ENCODE data around the gene SNAI3.
"Not testable (repeated sequence)": the region's sequence is repeated elsewhere in the genome, so short reads cannot be mapped to it uniquely, and the experiment has no call there.

Gene SNAI3

DNA sequence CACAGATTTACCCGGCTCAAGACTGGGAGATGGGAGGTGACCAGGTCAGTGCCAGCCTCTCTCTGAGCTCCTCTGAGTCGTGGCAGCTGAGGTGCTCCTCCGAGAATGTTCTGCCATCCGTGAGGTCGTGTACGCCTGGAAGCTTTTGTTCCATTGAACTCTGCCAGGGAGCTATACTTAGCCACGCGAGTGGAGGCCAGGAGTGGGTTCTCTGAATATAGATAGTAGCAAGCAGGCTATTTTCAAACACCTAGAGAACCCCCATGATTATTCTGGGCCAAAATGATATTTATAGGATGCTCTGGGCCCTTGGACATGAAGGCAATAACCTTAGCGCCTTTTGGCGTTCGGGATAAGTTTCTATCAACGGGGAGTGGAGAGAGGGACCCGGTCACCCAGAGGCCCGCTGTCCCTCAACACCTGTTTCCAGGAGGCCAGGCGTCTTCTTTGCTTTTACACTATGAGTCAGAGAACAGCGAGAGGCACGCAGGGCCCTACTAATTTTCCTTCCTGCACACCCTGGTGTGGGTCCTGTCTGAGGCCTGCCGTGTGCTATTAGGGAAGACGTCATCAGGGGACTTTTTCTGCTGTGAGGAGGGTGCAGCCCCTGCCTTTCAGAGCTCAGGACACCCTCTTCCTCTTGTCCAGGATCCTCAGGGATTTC, 12.5 kb downstream of the SNAI3 start:
- Histone ChIP-seq H3K4me1 (ENCODE audit: insufficient read depth, poor library complexity, severe bottlenecking) (no peaks in the 10 kb centered on the region), H3K36me3 (ENCODE audit: low read depth) (no peaks in the 10 kb centered on the region), H3K27ac (ENCODE audit: poor library complexity, severe bottlenecking) (no peak overlapping the region), H3K9me3 (ENCODE audit: severe bottlenecking) (no peaks in the 10 kb centered on the region), H3K4me3 (ENCODE audit: severe bottlenecking) (no peak overlapping the region), H3K27me3 (ENCODE audit: insufficient read depth, poor library complexity, severe bottlenecking) (peaks cover 11% of the 10 kb centered on the region)
- TF ChIP-seq, protein P1, sequence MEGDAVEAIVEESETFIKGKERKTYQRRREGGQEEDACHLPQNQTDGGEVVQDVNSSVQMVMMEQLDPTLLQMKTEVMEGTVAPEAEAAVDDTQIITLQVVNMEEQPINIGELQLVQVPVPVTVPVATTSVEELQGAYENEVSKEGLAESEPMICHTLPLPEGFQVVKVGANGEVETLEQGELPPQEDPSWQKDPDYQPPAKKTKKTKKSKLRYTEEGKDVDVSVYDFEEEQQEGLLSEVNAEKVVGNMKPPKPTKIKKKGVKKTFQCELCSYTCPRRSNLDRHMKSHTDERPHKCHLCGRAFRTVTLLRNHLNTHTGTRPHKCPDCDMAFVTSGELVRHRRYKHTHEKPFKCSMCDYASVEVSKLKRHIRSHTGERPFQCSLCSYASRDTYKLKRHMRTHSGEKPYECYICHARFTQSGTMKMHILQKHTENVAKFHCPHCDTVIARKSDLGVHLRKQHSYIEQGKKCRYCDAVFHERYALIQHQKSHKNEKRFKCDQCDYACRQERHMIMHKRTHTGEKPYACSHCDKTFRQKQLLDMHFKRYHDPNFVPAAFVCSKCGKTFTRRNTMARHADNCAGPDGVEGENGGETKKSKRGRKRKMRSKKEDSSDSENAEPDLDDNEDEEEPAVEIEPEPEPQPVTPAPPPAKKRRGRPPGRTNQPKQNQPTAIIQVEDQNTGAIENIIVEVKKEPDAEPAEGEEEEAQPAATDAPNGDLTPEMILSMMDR (IDR thresholded peaks at IDR 0.05; ENCODE audit: poor library complexity, severe bottlenecking), result no peak
- no peak for DNase-seq (ENCODE audit: low spot score)
- no peak for ATAC-seq (ENCODE audit: low read depth)

GRCh38 chr16:88672776-88673175, 13.5 kb downstream of the SNAI3 start:
- H3K9me3 ChIP-seq (ENCODE audit: severe bottlenecking), result no peaks in the 10 kb centered on the region
- TF ChIP-seq, protein P1 (IDR thresholded peaks at IDR 0.05; ENCODE audit: poor library complexity, severe bottlenecking), result peak; percentile 9
- DNase-seq (ENCODE audit: low spot score) (peak; percentile 67), ATAC-seq (ENCODE audit: low read depth) (no peak; the same call in 2 of the 3 replicates)
- H3K27ac ChIP-seq (ENCODE audit: poor library complexity, severe bottlenecking), result no peak overlapping the region
- H3K4me3 ChIP-seq (ENCODE audit: severe bottlenecking), result no peak overlapping the region
- H3K27me3 ChIP-seq (ENCODE audit: insufficient read depth, poor library complexity, severe bottlenecking), result peaks cover 3% of the 10 kb centered on the region
- H3K36me3 ChIP-seq (ENCODE audit: low read depth), result 0 out of 2 replicates have a peak, but pooled peaks cover 3% of the 10 kb centered on the region
- H3K4me1 ChIP-seq (ENCODE audit: insufficient read depth, poor library complexity, severe bottlenecking), result no peaks in the 10 kb centered on the region

DNA sequence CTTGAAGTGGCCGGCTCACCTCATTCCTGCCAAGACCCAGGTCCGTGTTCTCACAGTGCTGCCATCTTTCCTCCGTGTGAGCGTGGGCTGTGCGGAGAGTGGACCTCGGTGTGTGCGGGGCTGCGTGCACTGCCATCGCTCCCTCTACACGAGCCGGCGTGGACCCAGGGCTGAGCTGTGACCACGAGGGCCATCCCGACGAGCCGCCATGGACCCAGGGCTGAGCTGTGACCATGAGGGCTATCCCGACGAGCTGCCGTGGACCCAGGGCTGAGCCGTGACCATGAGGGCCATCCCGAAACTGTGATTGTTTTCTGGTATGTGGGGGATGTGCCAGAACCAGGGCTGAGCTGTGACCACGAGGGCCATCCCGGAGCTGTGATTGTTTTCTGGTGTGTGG, 14.5 kb downstream of the SNAI3 start:
- TF ChIP-seq, protein P1 (IDR thresholded peaks at IDR 0.05; ENCODE audit: poor library complexity, severe bottlenecking), result no peak
- no peaks in the 10 kb centered on the region for H3K27me3 ChIP-seq (ENCODE audit: insufficient read depth, poor library complexity, severe bottlenecking)
- ATAC-seq (ENCODE audit: low read depth), result no peak
- H3K4me1 ChIP-seq (ENCODE audit: insufficient read depth, poor library complexity, severe bottlenecking), result no peaks in the 10 kb centered on the region
- no peaks in the 10 kb centered on the region for H3K9me3 ChIP-seq (ENCODE audit: severe bottlenecking)
- H3K4me3 ChIP-seq (ENCODE audit: severe bottlenecking), result no peak overlapping the region
- no peak overlapping the region for H3K27ac ChIP-seq (ENCODE audit: poor library complexity, severe bottlenecking)
- H3K36me3 ChIP-seq (ENCODE audit: low read depth), result 0 out of 2 replicates have a peak, but pooled peaks cover 3% of the 10 kb centered on the region
- no peak for DNase-seq (ENCODE audit: low spot score)

GRCh38 chr16:88669980-88670379, 16.3 kb downstream of the SNAI3 start:
- DNase-seq (ENCODE audit: low spot score) (no peak), ATAC-seq (ENCODE audit: low read depth) (no peak)
- Histone ChIP-seq H3K27ac (ENCODE audit: poor library complexity, severe bottlenecking) (no peak overlapping the region), H3K36me3 (ENCODE audit: low read depth) (peaks cover 10% of the 10 kb centered on the region; the same call in 1 of the 2 replicates), H3K4me3 (ENCODE audit: severe bottlenecking) (no peak overlapping the region), H3K9me3 (ENCODE audit: severe bottlenecking) (no peaks in the 10 kb centered on the region), H3K27me3 (ENCODE audit: insufficient read depth, poor library complexity, severe bottlenecking) (no peaks in the 10 kb centered on the region), H3K4me1 (ENCODE audit: insufficient read depth, poor library complexity, severe bottlenecking) (no peaks in the 10 kb centered on the region)
- TF ChIP-seq, protein P1 (IDR thresholded peaks at IDR 0.05; ENCODE audit: poor library complexity, severe bottlenecking), result no peak

DNA sequence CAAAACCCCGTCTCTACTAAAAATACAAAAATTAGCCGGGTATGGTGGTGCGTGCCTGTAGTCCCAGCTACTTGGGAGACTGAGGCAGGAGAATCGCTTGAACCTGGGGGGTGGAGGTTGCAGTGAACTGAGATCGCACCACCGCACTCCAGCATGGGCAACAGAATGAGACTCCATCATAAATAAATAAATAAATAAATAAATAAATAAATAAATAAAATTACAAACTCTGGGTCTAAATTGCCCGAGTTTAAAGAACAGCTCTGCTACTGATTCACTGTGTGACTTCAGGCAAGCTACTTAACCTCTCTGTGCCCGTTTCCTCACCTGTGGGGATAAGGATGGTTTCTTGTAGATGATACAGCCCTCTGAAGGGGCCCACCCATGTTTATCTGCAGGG, 16.8 kb downstream of the SNAI3 start:
- not testable (repeated sequence) for H3K27me3 ChIP-seq (ENCODE audit: insufficient read depth, poor library complexity, severe bottlenecking)

More for the DNA sequence above, 16.8 kb downstream of the SNAI3 start:
- not testable (repeated sequence) for H3K9me3 ChIP-seq (ENCODE audit: severe bottlenecking); DNase-seq (ENCODE audit: low spot score); H3K27ac ChIP-seq (ENCODE audit: poor library complexity, severe bottlenecking); H3K4me1 ChIP-seq (ENCODE audit: insufficient read depth, poor library complexity, severe bottlenecking); ATAC-seq (ENCODE audit: low read depth); H3K4me3 ChIP-seq (ENCODE audit: severe bottlenecking)
- H3K36me3 ChIP-seq (ENCODE audit: low read depth), result peaks cover 13% of the 10 kb centered on the region; the same call in 1 of the 2 replicates
